ENCODE data around the gene PIGS.

DNA sequence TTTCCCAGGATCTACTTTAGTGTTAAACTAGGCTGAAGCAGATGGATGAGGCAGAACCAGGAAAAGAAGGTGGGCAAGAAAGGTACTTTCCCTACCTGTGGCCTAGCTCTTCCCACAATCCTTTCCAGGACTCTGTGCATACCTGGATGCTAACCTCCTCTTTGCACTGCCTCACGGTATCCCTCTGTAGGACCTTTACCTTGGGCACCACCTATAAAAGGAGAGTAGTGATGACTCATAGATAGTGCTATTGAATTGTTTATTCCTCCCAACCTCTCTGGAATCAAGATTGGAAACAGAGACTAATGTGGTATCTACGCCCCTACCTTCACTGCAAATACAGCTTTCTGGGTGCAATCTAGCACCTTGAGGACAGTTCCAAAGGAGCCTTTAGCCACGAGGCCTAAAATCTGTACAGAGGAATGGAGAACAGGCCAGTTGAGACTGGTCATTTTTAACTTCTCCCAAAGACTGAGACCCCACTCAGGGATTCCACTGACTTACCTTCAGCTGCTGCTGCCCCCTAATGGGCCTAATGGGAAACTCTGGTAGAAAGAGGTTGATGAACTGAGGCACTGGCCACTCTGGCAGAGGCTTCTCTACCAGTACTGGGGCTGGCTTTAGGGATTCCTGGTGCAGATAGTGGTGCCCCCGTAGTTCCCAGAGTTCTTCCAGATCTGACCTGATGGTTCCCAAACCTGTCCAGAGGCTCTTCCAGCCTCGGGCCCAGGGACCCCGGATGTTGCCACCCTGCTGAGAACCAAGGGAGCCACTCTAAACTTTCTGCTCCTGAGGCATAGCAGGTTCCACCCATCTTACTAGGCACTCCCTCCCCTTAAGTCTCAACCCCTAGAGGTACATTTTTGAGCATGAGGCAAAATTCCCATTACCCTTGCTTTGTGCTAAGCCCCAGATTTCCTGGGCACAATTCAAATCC is 41.9 kb upstream of the PIGS start:
- no peak for TF ChIP-seq EZH2 (IDR thresholded peaks at IDR 0.05; ENCODE audit: low read length, missing control alignments)
- TF ChIP-seq, protein P1, sequence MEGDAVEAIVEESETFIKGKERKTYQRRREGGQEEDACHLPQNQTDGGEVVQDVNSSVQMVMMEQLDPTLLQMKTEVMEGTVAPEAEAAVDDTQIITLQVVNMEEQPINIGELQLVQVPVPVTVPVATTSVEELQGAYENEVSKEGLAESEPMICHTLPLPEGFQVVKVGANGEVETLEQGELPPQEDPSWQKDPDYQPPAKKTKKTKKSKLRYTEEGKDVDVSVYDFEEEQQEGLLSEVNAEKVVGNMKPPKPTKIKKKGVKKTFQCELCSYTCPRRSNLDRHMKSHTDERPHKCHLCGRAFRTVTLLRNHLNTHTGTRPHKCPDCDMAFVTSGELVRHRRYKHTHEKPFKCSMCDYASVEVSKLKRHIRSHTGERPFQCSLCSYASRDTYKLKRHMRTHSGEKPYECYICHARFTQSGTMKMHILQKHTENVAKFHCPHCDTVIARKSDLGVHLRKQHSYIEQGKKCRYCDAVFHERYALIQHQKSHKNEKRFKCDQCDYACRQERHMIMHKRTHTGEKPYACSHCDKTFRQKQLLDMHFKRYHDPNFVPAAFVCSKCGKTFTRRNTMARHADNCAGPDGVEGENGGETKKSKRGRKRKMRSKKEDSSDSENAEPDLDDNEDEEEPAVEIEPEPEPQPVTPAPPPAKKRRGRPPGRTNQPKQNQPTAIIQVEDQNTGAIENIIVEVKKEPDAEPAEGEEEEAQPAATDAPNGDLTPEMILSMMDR (conservative IDR thresholded peaks at IDR 0.05 in 1 of 2, IDR thresholded peaks at IDR 0.05 in 1 of 2; ENCODE audit: low read depth in 1 of 2, low read length in 2 of 2): peak; percentile 69 to 83
